Jurkat, Clone E6-1 (cell line): ENCODE measurements around the gene EVA1B.
A peak's percentile ranks its signal among the peaks of the same experiment; 100 is the strongest.

ENCODE experiments used
- DNase-seq: peaks from one replicate; pipeline ENCODE4 v3.0.0-alpha.2; 2011; ENCODE audit warnings: low read depth, low spot score
- H3K4me3 ChIP-seq: 2 replicates; pipeline ENCODE4 v1.5.1; 2011; ENCODE audit warnings: mild to moderate bottlenecking, low read length, control low read depth, moderate library complexity

EVA1B gene

DNA sequence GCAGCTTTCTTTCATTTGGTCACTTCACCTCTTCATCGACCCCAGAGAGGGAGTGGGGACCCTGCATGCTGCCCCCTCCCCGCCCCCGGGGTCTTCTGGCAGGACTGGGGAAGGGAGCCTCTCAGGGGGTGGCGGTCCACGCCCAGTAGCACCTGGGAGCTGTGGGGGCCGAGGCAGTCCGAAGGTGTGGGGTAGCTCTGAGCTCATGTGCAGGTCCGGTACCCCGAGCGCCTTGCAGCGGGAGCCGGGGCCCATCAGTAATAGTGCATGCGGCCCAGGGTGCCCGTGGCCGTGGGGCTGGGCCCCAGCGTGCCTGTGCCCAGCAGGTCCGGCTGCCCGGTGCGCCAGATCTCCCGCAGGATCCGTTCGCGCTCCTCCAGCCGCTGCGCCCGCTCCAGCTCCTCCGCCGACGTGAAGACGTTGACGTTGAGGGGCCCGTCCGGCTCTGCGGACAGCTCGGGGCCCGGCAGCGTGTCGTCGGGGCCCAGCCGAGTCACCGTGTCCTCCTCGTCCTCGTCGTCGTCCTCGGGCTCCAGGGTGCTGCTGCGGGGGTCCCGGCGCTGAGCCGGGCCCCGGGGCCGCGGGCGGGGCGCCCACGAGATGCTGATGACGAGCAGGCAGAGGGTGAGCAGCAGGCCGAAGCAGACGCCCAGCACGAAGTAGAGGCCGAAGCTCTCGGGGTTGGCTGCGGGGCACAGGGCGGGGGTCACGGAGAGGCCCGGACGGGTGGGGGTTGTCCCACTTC lies 1.2 kb downstream of the EVA1B start:
- H3K4me3 ChIP-seq, result no peak overlapping the region
- DNase-seq, result no peak

DNA sequence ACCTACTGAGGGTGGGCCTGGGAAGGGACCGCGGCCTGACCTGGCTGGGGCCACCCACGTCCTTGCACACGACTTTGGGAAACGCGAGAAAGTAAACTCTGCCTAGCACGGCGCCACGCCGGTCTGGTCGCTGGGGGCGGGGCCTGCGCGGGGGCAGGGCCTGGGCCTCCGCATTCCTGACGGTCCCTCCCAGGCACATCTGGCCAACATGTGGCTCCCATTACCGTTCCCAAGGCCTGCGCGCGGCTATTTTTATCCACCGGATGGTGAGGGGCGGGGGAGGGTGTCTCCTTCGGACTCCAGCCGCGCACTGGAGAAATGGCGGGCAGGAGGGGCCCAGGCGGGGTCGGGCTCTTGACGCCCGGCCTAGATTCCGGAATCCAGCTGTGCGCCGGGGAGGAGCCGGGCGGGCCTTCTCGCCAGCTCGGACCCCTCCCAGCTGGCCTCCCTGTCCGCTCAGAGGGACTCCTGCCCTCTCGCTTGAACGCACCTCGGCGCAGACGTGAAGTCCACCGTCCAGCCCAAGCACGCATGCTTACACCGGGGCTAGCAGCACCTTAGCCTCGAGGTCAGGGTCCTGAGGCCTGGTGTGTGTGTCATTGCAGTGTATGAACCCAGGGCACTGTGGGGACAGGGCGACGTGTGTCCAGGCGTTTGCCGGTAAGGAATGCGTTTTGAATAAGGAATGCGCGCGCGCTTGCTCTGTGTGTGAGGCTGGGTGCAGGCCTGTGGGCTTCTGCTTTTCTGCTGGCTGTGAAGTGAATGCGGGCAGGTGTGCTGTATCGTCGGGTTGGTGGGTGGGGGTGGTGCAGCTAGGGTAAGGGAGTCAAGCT lies 2.1 kb downstream of the EVA1B start:
- no peak overlapping the region for H3K4me3 ChIP-seq
- DNase-seq, result no peak

DNA sequence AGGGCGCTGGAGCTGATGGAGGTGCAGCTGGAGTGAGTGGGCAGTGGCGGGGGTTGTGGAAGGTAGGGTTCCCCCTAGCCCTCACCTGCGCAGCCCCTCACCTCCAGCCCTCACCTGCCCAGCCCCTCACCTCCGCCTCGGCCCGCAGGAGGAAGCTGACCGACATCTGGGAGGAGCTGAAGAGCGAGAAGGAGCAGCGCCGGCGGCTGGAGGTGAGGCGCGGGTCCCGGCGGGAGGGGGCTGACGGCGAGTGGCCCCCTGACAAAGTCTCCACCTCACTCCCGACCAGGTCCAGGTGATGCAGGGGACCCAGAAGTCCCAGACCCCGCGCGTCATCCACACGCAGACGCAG lies 2.7 kb downstream of the EVA1B start:
- no peak for DNase-seq
- H3K4me3 ChIP-seq, result no peak overlapping the region

- H3K4me3 ChIP-seq, result no peak overlapping the region
- no peak for DNase-seq
Observed at GRCh38 chr1:36320291-36320761, 3.1 kb downstream of the EVA1B start.

DNA sequence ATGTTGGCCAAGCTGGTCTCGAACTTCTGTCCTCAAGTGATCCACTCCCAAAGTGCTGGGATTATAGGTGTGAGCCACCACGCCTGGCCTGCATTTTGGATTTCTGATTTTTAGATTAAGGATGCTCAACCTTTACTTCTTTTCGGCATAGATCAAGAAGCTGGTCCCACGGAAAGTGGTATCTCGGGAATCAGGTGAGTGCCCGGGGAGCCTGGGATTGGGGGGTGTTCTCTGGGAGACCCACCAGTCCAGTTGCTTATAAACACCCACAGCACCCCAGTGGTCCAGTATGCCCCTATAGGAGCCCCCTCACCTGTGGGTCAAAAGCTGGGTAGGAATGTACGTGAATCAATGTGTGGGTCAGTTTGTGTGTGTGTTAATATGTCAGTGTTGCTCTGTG lies 14.0 kb downstream of the EVA1B start:
- H3K4me3 ChIP-seq, result no peak overlapping the region
- DNase-seq, result no peak

DNA sequence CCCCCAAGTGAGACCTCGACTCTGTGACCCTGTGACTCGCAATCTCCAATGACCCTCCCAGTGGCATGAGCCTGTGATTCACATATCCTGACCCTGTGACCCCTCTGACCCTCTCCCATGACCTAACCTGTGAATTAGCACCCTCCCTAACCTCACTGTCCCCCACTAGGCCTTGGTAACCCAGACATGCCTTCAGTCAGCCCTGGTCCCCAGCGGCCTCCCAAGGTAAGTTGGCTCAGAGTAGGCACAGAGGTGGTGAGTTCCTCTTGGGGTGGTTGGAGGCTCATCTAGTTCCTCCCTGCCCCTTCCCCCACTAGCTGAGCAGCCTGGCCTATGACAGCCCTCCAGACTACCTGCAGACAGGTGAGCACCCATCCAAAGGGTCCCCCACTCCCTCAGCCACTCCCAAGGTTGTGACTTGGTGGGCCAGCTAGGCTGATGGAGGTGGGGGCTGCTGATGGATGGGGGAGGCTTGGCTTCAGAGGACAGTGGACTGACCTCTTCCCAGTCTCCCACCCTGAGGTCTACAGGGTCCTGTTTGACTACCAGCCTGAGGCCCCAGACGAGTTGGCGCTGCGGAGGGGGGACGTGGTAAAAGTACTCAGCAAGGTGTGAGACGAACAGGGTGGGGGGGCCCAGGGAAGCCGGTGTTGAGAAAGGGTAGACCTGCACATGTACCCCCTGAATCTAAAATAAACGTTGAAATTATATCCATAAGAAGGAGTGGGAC lies 15.7 kb downstream of the EVA1B start:
- no peak for DNase-seq
- H3K4me3 ChIP-seq, result peak overlapping the region; percentile 82

GRCh38 chr1:36306902-36307456 lies 16.5 kb downstream of the EVA1B start:
- peak; percentile 90 for DNase-seq
- peak overlapping the region; percentile 82 for H3K4me3 ChIP-seq

GRCh38 chr1:36306210-36306901 lies 17.1 kb downstream of the EVA1B start, which contains the start of gene SH3D21:
Gene SH3D21 (plus strand): TSS chr1:36306368. CDS start chr1:36306421, 53 bp downstream.
- peak within 1 kb of the TSS; percentile 82 for H3K4me3 ChIP-seq
- peak; percentile 18 for DNase-seq

DNA sequence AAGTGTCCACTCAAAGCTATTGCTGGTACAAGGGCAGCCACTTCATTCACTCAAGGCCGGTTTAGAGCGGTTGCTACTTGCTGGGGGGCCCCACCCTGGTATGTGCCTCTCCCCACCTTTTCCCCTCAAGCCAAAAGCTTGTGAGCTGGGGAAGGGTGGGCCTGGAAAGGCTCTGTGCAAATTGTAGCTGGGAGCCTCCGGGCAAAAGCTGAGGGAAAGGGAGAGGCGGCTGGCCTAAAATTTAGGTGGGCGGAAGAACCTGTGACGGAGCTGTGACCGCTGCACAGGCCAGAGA lies 17.6 kb downstream of the EVA1B start:
- no peak for DNase-seq
- no peak overlapping the region; the same call in 1 of the 2 replicates for H3K4me3 ChIP-seq

DNA sequence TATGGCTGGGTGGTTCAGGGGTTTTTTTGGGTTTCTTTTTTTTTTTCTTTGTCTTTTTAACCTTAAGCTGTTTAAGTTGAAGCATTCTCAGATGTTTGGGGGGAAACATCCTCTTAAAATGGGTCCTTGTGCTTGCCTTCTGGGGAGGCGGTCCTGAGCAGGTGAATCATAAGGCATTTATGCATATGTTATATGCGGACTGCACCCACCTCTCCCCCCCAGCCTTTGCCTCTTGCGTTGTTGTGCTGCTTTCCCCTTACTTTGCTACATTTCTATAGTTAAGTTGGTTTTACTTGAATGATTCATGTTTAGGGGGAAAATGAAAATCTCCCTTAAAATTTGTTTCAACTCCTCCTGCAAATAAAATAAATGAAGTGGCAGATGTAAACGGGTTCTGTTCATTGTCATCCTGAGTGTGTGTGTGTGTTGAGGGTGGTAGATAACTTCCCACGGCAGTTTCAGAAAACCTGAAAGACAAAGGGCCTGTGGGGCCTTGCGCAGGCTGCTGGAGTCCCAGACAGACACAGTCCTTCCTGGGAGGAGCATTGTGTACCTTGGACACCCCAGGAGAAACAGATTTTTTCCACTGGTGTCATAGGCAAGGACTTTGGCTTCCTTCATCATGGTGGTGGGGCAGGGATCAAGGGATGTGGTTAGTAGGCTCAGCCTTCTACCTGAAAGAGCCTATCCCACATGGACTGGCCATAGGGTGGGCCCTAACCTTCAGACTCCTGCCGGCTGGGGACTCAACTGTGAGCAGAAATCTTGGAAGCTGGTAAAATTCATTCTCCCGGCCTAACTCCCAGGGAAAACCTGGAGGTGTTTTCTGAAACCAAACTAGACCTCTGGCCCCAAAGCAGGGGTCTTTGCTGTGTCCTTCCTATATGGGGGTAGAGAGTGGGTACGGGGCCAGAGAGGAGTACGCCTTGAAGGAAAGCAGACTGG lies 18.2 kb downstream of the EVA1B start:
- H3K4me3 ChIP-seq, result no peak overlapping the region
- DNase-seq, result no peak

DNA sequence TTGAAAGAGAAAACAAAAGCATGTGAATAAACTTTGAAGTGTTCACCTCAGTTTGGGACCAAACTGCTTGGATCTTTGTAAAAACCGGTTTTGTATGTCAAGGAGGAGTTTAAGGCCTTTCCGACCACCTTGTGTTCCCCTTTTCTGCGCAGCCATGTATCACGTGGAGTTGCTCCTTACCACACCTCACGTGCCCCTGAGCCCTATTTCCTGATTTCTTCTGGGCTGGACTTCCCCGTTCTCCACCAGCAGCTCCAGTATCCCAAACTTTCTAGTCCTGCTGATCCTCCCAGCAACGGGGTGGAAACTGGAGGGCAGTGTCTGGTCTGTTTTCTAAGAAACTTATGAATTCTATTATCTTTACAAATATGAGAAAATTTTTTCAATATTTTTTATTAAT lies 18.9 kb downstream of the EVA1B start:
- H3K4me3 ChIP-seq, result no peak overlapping the region
- DNase-seq, result no peak

GRCh38 chr1:36303650-36304360 lies 19.6 kb downstream of the EVA1B start:
- no peak for DNase-seq
- H3K4me3 ChIP-seq, result no peak overlapping the region

DNA sequence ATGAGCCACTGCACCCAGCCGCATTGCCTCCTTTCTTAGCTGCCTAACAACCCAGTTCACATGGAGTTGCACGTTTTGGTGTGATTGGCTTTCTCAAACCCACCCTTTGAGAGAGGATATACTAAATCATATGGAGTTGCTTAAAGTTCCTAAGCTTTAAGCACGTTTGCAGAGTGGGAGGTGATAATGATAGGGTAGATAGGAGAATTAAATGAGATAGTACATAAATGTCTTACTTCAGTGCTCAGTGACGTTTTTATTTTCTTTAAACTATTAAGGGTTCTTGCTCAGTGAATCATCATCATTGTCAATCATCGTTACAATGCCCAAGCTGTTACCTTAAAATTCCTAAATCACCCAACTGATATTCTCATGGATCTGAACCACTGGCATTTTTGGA lies 20.2 kb downstream of the EVA1B start:
- DNase-seq, result no peak
- H3K4me3 ChIP-seq, result no peak overlapping the region

DNA sequence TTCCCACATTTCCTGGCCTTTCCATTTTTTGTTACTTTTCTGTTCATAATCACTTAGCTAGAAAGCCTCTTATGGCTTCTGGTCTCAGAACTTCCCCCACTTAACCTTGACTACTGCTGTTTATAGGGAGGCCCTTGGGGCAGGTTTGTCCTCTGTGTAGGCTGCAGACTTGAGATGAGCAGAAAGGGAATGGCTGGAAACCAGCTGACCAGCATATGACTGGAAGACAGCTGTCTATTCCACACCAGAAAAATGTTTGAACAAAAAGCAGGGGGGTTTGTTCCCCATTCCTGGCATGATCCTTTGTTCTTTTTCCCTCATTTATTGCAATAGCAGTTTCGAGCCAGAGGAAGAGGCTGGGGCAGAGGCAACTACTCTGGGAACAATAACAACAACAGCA lies 22.2 kb downstream of the EVA1B start:
- no peak overlapping the region for H3K4me3 ChIP-seq
- no peak for DNase-seq

- H3K4me3 ChIP-seq, result no peak overlapping the region
- DNase-seq, result no peak
Observed at GRCh38 chr1:36300526-36300925, 22.9 kb downstream of the EVA1B start.

GRCh38 chr1:36298640-36299039 lies 24.8 kb downstream of the EVA1B start:
- no peak overlapping the region for H3K4me3 ChIP-seq
- DNase-seq, result no peak

GRCh38 chr1:36297062-36297461 lies 26.4 kb downstream of the EVA1B start:
- H3K4me3 ChIP-seq, result no peak overlapping the region
- no peak for DNase-seq

GRCh38 chr1:36295390-36295789 lies 28.1 kb downstream of the EVA1B start:
- H3K4me3 ChIP-seq, result no peak overlapping the region
- no peak for DNase-seq
